ENCODE results near the gene NINL.
"Not testable (repeated sequence)": the region's sequence is repeated elsewhere in the genome, so short reads cannot be mapped to it uniquely, and the experiment has no call there.

The NINL gene

DNA sequence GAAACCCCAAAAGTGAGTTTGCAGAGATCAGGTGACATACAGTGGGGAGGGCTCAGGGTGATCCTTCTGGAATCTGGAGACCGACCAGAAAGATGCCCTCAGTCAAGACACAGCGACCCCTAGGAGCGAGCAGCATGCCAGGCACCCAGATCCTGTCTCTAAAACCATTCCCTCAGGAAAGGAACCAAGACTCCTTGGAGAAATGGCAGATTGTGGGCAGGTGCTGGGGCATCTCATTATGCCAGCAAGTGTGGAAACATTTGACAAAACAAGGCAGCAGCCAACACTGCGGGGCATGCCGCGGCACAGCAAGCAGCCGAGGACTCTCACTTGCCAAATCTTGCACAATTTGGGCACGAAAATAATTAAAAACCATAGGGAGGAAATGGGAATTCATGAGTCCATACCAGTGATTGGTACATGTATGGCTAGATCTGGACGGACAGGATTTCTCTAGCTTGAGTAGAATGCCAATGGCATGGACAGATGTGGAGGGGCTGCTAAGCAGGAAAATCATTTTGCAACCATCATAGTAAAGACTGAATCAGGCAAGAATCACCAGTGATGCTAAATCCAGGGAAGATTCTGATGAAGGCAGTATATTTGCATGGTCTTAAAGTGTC, 101.0 kb downstream of the NINL start:
- no peak for DNase-seq (ENCODE audit: low read depth)

GRCh38 chr20:25483431-25484132, 101.7 kb downstream of the NINL start:
- DNase-seq (ENCODE audit: low read depth): no peak

DNA sequence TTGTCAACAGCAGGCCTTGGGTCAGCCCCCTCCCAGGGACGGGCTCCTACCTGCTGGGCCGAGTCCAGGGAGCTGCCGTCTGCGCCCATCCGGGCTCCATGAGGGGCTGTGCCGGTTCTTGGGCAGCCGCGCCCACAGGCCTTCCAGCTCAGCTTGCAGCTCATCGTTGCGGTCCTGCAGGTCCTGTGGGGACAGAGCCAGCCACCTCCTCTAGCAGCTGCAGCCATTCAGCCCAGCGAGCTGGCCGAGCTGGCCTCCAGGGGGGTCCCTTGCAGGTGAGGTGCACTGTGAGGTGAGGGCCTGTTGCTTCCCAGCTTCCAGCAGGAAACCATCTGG, 103.4 kb downstream of the NINL start:
- DNase-seq (ENCODE audit: low read depth): no peak

DNA sequence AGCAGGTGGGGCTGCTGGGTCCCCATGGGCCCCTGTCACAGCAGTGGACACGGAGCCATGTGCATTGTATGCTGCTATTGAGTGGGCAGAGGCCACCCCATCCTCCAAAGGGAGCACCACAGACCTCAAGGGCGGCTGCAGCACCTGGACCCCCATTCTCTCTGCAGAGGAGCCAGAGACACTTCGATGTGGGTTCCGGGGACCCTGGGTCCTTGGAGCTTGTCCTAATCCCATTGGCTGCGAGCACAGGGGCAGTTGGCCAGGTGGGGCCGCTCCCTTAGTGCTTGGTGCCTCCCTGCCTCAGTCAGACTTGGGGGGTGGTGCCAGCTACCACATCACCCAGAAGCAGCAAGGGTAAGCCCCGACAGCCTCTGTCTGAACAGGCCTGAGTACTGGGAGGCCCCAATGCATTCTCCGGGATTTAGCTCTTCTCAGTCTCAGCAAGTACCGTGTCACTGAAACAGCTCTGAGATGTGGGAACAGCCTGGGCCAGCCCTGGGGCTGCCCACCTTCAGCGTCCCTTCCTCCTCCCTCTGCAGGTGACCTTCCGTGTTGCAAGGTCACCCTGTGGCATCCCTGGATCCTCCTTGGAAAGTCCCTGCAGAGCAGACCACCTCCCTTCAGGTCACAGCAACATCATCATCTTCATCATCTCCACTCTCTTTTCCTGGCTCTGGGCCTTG, 104.0 kb downstream of the NINL start:
- DNase-seq (ENCODE audit: low read depth): no peak

DNA sequence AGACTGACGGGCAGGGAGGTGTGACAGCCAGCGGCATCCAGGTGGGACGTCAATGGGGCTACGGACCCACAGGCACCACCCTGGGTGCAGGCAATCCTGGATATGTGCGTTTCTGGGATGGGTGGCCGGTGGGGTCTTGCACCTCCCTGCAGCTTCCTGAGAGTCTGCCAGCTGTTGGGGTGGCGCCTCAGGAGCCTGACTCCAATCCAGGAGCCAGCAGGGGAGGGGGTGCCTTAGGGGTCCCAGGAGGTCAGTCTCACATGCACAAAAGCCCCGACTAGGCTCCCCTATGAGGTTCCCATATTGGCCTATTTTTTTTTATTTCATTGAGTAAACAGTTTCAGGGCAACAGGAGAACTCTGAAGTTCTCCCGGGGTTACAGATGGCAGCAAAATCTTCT, 104.5 kb downstream of the NINL start:
- no peak for DNase-seq (ENCODE audit: low read depth)

DNA sequence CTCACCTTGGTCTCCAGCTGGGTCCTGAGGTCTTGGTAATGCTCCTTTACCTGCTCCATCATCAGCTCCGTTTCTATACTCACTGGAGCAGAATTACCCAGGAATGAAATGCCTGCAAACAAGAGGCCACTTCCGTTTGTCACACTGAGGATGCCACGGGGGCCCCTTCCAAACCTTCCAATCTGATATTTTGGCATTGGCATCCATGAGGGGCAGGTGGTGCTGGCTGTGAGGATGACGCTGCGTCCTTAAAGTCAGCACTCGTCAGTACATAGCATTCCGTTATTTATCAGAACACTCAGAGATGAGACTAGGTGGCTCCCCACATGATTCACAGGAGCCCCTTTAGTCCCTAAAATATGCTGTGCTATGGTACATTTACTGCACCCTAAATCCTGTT, 105.2 kb downstream of the NINL start:
- no peak for DNase-seq (ENCODE audit: low read depth)

DNA sequence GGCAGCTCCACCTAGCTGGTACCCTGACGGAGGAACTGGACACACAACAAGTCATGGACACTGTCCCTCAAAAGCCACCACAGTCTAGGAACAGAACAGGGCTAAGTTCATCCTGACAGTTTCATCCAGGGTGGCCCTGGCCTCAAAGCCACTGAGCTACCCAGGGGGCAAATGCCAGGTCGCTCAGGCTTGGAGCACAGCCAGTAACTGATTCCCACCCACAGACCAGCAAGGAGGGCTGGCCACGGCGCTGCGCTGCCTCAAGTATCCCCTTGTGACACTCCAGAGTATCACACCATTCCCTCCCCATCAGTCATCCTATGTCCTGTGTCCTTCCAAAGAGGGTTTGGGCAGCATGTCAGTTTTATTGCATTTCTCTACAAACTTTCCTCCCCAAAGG, 105.7 kb downstream of the NINL start:
- DNase-seq (ENCODE audit: low read depth): no peak

DNA sequence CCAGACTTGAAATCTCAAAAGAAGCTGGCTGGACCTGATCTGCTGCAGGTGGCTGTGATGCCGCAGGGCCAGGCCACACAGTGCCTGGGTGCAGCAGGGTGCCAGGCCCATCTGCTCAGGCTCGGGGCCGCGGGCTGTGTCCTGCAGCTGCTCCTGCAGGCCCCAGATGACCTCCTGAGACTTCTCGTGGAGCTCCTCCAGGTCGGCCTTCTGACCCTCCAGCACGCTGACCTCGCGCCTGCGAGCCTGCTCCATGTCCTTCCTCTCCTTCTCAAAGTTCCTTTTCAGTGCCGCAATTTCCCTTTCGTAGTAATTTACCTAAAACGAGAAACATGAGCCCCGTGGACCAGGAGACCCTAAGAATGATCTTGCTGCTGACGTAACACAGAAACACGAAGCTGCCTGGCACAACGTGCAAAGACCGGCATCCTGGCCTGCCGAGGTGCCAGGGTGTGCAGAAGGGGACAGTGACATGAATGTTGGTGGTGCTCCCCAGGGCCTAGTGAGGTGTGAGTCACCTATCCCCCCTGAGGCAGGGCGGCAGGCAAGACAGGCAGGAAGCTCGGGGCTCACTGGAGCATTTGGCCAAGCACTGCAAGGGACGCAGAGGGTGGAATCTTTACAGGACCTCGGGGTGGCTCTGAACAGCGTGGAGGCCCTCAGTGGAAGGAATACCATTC, 106.3 kb downstream of the NINL start:
- no peak for DNase-seq (ENCODE audit: low read depth)

- DNase-seq (ENCODE audit: low read depth): no peak
Observed at GRCh38 chr20:25477014-25477882, 108.1 kb downstream of the NINL start.

GRCh38 chr20:25476106-25477013, 109.0 kb downstream of the NINL start:
- DNase-seq (ENCODE audit: low read depth): no peak

GRCh38 chr20:25473297-25473696, 112.0 kb downstream of the NINL start:
- not testable (repeated sequence) for DNase-seq (ENCODE audit: low read depth)

- no peak for DNase-seq (ENCODE audit: low read depth)
Observed at GRCh38 chr20:25471020-25471419, 114.3 kb downstream of the NINL start.

DNA sequence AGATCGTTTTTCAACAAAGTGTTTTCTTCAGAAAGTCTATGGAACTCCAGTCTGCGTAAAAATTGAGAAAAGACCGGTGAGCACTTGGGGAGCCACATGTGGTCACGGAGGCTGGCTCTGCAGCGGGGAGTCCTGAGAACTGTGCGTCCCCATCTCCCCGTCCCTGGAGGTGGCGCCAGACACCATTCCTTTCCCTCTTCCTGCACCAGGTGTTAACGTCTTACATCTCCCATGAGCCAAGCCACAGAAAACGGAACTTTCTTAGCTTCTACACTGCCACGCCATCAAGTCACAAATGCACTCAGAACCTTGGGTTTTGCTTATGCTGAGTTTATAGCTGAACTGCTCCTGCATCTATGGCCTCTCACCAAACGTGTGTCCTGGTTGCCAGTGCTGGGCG, 115.3 kb downstream of the NINL start:
- no peak for DNase-seq (ENCODE audit: low read depth)

GRCh38 chr20:25469558-25469957, 115.8 kb downstream of the NINL start:
- no peak for DNase-seq (ENCODE audit: low read depth)

GRCh38 chr20:25468126-25469075, 116.9 kb downstream of the NINL start:
- DNase-seq (ENCODE audit: low read depth): no peak

GRCh38 chr20:25467441-25467840, 117.9 kb downstream of the NINL start:
- DNase-seq (ENCODE audit: low read depth): no peak

DNA sequence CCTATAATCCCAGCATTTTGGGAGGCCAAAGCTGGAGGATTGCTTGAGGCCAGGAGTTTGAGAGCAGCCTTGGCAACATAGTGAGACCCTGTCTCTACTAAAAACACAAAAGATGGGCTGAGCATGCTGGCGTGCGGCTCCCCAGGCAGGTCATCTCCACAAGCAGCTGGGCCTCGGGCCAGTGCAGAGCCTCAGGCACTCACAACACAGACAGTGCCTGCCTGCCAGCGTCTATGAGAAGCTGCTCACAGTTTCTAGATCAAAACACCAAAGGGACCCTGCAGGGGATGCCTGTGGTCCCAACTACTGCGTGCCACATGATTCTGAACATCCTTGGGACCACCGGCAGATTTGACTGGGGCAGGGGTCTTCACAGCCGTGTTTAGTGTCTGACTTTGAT, 118.5 kb downstream of the NINL start:
- DNase-seq (ENCODE audit: low read depth): no peak

DNA sequence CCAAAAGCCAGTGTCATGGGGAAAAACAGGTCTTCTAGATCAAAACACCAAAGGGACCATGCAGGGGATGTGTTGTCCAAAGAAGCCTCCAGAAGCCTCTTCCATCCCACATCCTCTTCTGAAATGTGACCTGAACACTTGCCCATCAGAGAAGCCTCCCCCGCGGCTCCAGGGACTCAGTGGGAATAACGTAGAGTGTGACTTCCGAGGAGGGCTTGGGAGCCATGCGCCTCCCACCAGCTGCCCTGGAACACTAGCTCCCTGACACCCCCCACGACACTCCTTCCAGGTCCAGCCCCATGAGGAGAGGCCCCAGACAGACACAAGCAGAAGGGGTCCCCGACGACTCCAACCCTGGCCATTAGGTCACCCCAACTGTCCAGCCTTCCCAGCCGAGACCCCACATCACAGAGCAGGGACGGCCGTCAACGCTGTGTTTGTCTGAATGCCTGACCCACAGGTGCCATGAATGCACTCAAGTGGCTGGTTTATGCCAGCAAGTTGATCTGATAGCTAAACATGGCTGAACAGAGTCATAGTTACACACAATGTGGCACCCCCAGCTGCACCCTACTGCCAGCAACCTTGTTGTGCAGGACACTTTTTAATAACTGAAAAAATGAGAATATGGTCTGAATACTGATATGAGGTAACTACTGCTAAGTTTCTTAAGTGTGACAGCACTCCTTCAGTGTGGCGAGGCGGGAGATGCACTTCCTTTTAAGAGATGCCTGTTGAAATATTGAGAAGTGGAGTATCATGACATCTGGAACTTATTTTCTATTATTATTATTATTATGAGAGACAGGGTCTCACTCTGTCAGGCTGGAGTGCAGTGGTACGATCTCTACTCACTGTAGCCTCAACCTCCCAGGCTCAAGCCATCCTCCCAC, 119.8 kb downstream of the NINL start:
- DNase-seq (ENCODE audit: low read depth): no peak

All from stromal cell of bone marrow (primary cell).